Prostate gland (tissue), 2 donors: ENCODE data around the gene TRIO. TPM values are rescaled to one million over a fixed set of nuclear protein-coding genes. Genes with fewer than 3 reads are reported as not detected.

Experiments used
- DNase-seq: peaks from one replicate; pipeline ENCODE4 v3.0.0-alpha.2; 2019; ENCODE audit warnings: low spot score
- H3K27ac ChIP-seq, 2 donors: fragments of 200-600 bp; sonication (generic); 2 replicates each; pipeline ENCODE4 v1.5.1; 2017 to 2019
- H3K27me3 ChIP-seq: fragments of 200-600 bp; sonication (generic); replicated peaks from 2 replicates; pipeline ENCODE4 v1.5.1; 2019; ENCODE audit not compliant: insufficient read depth
- H3K36me3 ChIP-seq, 2 donors: fragments of 200-600 bp; sonication (generic); 1 replicate in 1 of 2; 2 replicates in 1 of 2; pipeline versions ENCODE4 v1.5.1 to v1.8.1; 2017 to 2019
- H3K4me1 ChIP-seq: fragments of 200-600 bp; sonication (generic); replicated peaks from 2 replicates; pipeline ENCODE4 v1.5.1; 2019
- H3K4me3 ChIP-seq, 2 donors: fragments of 200-600 bp; sonication (generic); 2 replicates each; pipeline ENCODE4 v1.5.1; 2017 to 2019
- H3K9me3 ChIP-seq: fragments of 200-600 bp; sonication (generic); 2 replicates; pipeline ENCODE4 v1.5.1; 2017
- CTCF ChIP-seq, 4 experiments: fragments of 200-600 bp in 2 of 4; fragments of 450-650 bp in 2 of 4; sonication (generic) in 2 of 4; IDR thresholded peaks; 1 replicate in 3 of 4; 2 replicates in 1 of 4; pipeline ENCODE4 v1.5.1; 2016 to 2019; ENCODE audit warnings: antibody characterized with exemption in 4 of 4, mild to moderate bottlenecking in 2 of 4, moderate library complexity in 2 of 4
- POLR2A ChIP-seq: fragments of 450-650 bp; IDR thresholded peaks from one replicate; pipeline ENCODE4 v1.6.1; 2016; ENCODE audit warnings: antibody characterized with exemption, mild to moderate bottlenecking
- POLR2AphosphoS5 ChIP-seq: sonication (generic); formaldehyde crosslinking; IDR thresholded peaks from one replicate; pipeline ENCODE4 v1.6.1; 2017; ENCODE audit warnings: antibody characterized with exemption
- WGBS: methylation state at CpG from one replicate; pipeline ENCODE4 v1.1.5; 2018; 5-methylcytosine and 5-hydroxymethylcytosine counted together
- intact Hi-C: fragments of 100-400 bp; cut with DNase I; formaldehyde crosslinking; loops from one replicate; pipeline ENCODE4 v1.14.2; 2022
- total RNA-seq, 2 donors: library from RNA; depleted of rRNA; stranded (reverse); fragments of >200 nt; gene quantifications; one replicate each; pipeline ENCODE4 v1.1.0, GENCODE V29; 2016

TRIO gene
- total RNA-seq, 2 donors from 2014 or later: 90.3 to 197 TPM

DNA sequence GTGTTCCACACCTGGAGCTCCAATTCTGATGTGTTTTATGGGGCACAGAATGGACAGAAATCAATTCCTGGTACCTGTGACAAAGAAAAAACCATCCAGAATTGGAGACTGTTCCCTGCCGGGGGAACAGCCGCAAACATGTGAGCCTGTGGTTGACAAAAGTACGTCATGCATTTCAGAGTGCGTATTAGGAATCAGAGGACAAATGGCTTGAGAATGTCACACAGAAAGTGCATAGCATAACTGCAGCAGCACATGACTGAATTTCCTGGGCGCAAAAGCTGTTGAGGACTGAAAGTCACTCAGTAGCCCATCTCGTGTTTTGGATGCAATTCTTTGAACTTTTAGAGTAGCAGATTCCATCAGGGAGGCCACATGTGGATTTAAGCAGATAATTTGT, 85.1 kb downstream of the TRIO start:
- no peaks in the 10 kb centered on the region for H3K9me3 ChIP-seq
- H3K27me3 ChIP-seq: no peaks in the 10 kb centered on the region
- no peak overlapping the region for H3K27ac ChIP-seq
- no peak overlapping the region for H3K4me3 ChIP-seq
- TF ChIP-seq POLR2AphosphoS5 (no peak), CTCF (IDR thresholded peaks at IDR 0.05) (no peak), POLR2A (no peak)
- H3K4me1 ChIP-seq: no peaks in the 10 kb centered on the region
- no peaks in the 10 kb centered on the region for H3K36me3 ChIP-seq
- intact Hi-C loops: no loop called here
- WGBS: 78% methylated on average over 6 of the region's 6 CpGs
- no peak for DNase-seq

DNA sequence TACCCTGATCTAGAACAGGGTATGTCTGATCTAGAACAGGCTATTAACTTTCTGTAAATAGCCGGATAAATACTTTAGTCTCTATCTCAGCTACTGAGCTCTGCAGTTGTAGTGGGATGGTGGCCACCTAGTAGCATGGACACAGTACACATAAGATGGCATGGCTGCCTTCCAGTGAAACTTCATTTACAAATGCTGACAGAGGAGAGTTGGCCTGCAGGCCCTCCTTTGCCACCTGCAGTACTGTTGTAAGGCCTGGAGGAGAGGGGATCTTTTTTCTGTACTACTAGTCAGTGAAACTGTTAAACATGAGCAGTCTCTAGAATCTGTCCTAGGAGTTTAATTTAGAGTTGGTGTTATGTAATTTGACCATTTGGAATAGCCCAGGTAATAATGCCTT, 86.0 kb downstream of the TRIO start:
- Histone ChIP-seq H3K4me1 (no peaks in the 10 kb centered on the region), H3K27ac (no peak overlapping the region), H3K27me3 (no peaks in the 10 kb centered on the region), H3K36me3 (no peaks in the 10 kb centered on the region), H3K9me3 (no peaks in the 10 kb centered on the region), H3K4me3 (no peak overlapping the region)
- intact Hi-C loops: no loop called here
- WGBS: 92% methylated on average over 1 of the region's 1 CpG
- TF ChIP-seq POLR2A (no peak), CTCF (IDR thresholded peaks at IDR 0.05) (no peak), POLR2AphosphoS5 (no peak)
- DNase-seq: no peak

DNA sequence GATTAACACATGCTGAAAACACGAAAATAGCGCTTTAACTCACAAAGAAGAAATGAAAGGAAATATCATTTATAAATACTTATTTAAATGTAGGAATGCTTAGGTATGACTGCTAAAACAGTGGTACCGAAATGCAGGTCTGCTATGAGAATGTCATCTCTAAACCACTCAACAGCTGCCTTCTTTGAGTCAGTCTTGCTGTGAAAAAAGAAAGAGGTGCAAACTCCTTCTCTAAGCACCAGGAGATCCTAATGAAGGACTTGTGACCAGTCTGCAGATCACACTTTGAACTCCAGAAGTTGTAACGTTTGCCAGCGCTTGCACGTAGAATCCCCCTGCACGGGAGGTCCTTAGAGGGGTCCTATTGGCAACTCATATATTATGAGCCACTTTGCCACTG, 86.6 kb downstream of the TRIO start:
- intact Hi-C loops: no loop called here
- no peak for DNase-seq
- H3K9me3 ChIP-seq: no peaks in the 10 kb centered on the region
- no peaks in the 10 kb centered on the region for H3K36me3 ChIP-seq
- no peak overlapping the region for H3K4me3 ChIP-seq
- TF ChIP-seq POLR2A (no peak), POLR2AphosphoS5 (no peak), CTCF (IDR thresholded peaks at IDR 0.05) (no peak)
- H3K27ac ChIP-seq: no peak overlapping the region
- no peaks in the 10 kb centered on the region for H3K27me3 ChIP-seq
- no peaks in the 10 kb centered on the region for H3K4me1 ChIP-seq
- whole genome bisulfite sequencing: 85% methylated on average over 7 of the region's 7 CpGs

- no peaks in the 10 kb centered on the region for H3K4me1 ChIP-seq
- H3K27ac ChIP-seq: no peak overlapping the region
- DNase-seq: no peak
- H3K36me3 ChIP-seq: no peaks in the 10 kb centered on the region
- TF ChIP-seq CTCF (IDR thresholded peaks at IDR 0.05) (no peak), POLR2AphosphoS5 (no peak), POLR2A (no peak)
- H3K27me3 ChIP-seq: no peaks in the 10 kb centered on the region
- 67% methylated on average over 2 of the region's 2 CpGs for WGBS
- no peaks in the 10 kb centered on the region for H3K9me3 ChIP-seq
- no peak overlapping the region for H3K4me3 ChIP-seq
- intact Hi-C loops: no loop called here
Measured at GRCh38 chr5:14231156-14231555, 88.0 kb downstream of the TRIO start.

- no peak for DNase-seq
- Histone ChIP-seq H3K9me3 (no peaks in the 10 kb centered on the region), H3K4me1 (no peaks in the 10 kb centered on the region), H3K36me3 (no peaks in the 10 kb centered on the region), H3K4me3 (no peak overlapping the region), H3K27ac (no peak overlapping the region), H3K27me3 (no peaks in the 10 kb centered on the region)
- intact Hi-C loops: no loop called here
- WGBS: 91% methylated on average over 4 of the region's 4 CpGs
- TF ChIP-seq POLR2AphosphoS5 (no peak), CTCF (IDR thresholded peaks at IDR 0.05) (no peak), POLR2A (no peak)
Measured at GRCh38 chr5:14231890-14232289, 88.7 kb downstream of the TRIO start.
